GM19397 (cell line): Measurements from ENCODE around the gene MYO1F.

Source experiments
- ATAC-seq: cut with Tn5 transposase; IDR thresholded peaks from one replicate; pipeline ENCODE4 v1.9.1; 2021; ENCODE audit warnings: mild to moderate bottlenecking, moderate library complexity; ENCODE audit not compliant: unreplicated experiment

MYO1F gene

GRCh38 chr19:8473648-8474476 is 103.4 kb downstream of the MYO1F start:
- no peak for ATAC-seq
